Measurements from ENCODE around the gene PDCD2.

DNA sequence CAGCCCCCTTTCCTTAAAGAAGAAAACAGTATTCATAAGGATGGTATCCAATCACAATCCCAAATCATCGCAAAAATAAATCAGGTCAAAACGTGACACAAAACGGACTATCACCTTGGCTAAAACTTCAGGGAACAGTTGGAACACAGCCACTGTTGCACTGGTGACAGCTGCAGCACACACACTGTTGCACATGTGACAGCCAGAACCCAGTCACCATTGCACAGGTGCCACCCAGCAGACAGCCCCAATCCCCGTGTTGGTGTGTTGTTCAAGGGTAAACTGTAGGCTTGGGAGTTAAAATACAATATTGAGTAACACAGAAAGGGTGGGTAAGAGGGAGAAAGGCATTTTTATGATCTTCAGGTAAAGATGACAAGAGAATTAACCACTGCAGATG lies 47.1 kb downstream of the PDCD2 start:
- TF ChIP-seq POLR2A (IDR thresholded peaks at IDR 0.05) = no peak
- TF ChIP-seq, protein P1, sequence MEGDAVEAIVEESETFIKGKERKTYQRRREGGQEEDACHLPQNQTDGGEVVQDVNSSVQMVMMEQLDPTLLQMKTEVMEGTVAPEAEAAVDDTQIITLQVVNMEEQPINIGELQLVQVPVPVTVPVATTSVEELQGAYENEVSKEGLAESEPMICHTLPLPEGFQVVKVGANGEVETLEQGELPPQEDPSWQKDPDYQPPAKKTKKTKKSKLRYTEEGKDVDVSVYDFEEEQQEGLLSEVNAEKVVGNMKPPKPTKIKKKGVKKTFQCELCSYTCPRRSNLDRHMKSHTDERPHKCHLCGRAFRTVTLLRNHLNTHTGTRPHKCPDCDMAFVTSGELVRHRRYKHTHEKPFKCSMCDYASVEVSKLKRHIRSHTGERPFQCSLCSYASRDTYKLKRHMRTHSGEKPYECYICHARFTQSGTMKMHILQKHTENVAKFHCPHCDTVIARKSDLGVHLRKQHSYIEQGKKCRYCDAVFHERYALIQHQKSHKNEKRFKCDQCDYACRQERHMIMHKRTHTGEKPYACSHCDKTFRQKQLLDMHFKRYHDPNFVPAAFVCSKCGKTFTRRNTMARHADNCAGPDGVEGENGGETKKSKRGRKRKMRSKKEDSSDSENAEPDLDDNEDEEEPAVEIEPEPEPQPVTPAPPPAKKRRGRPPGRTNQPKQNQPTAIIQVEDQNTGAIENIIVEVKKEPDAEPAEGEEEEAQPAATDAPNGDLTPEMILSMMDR (IDR thresholded peaks at IDR 0.05) = no peak

Data from gastroesophageal sphincter (tissue), 3 donors.